ENCODE data around the gene TXNRD2.
"Not testable (repeated sequence)": the region's sequence is repeated elsewhere in the genome, so short reads cannot be mapped to it uniquely, and the experiment has no call there.

The TXNRD2 gene

GRCh38 chr22:19928207-19928606 is 13.4 kb downstream of the TXNRD2 start:
- no peak for DNase-seq (ENCODE audit: low read depth)
- TF ChIP-seq, protein P1, sequence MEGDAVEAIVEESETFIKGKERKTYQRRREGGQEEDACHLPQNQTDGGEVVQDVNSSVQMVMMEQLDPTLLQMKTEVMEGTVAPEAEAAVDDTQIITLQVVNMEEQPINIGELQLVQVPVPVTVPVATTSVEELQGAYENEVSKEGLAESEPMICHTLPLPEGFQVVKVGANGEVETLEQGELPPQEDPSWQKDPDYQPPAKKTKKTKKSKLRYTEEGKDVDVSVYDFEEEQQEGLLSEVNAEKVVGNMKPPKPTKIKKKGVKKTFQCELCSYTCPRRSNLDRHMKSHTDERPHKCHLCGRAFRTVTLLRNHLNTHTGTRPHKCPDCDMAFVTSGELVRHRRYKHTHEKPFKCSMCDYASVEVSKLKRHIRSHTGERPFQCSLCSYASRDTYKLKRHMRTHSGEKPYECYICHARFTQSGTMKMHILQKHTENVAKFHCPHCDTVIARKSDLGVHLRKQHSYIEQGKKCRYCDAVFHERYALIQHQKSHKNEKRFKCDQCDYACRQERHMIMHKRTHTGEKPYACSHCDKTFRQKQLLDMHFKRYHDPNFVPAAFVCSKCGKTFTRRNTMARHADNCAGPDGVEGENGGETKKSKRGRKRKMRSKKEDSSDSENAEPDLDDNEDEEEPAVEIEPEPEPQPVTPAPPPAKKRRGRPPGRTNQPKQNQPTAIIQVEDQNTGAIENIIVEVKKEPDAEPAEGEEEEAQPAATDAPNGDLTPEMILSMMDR (IDR thresholded peaks at IDR 0.05; ENCODE audit: low read depth, low read length, missing control alignments): no peak
- H3K4me3 ChIP-seq (ENCODE audit: low read depth, low read length): no peak overlapping the region
- in situ Hi-C loops (cut with HindIII; ENCODE audit: low sequenced_read_pairs): no loop called here

- no peak overlapping the region for H3K4me3 ChIP-seq (ENCODE audit: low read depth, low read length)
- in situ Hi-C loops (cut with HindIII; ENCODE audit: low sequenced_read_pairs): no loop called here
- TF ChIP-seq, protein P1 (IDR thresholded peaks at IDR 0.05; ENCODE audit: low read depth, low read length, missing control alignments): no peak
- no peak for DNase-seq (ENCODE audit: low read depth)
Measured at GRCh38 chr22:19927696-19928095, 13.9 kb downstream of the TXNRD2 start.

- in situ Hi-C loops (cut with HindIII; ENCODE audit: low sequenced_read_pairs); DNase-seq (ENCODE audit: low read depth); H3K4me3 ChIP-seq (ENCODE audit: low read depth, low read length): not testable (repeated sequence)
Measured at GRCh38 chr22:19926028-19926427, 15.6 kb downstream of the TXNRD2 start.

GRCh38 chr22:19923914-19924513 is 17.6 kb downstream of the TXNRD2 start:
- TF ChIP-seq, protein P1 (IDR thresholded peaks at IDR 0.05; ENCODE audit: low read depth, low read length, missing control alignments): no peak
- in situ Hi-C loops (cut with HindIII; ENCODE audit: low sequenced_read_pairs): no loop called here

GRCh38 chr22:19921544-19922081 is 20.0 kb downstream of the TXNRD2 start:
- H3K4me3 ChIP-seq (ENCODE audit: low read depth, low read length): no peak overlapping the region
- no peak for DNase-seq (ENCODE audit: low read depth)
- TF ChIP-seq, protein P1 (IDR thresholded peaks at IDR 0.05; ENCODE audit: low read depth, low read length, missing control alignments): no peak

More at GRCh38 chr22:19923914-19924513, 17.6 kb downstream of the TXNRD2 start:
- H3K4me3 ChIP-seq (ENCODE audit: low read depth, low read length): no peak overlapping the region
- no peak for DNase-seq (ENCODE audit: low read depth)

DNA sequence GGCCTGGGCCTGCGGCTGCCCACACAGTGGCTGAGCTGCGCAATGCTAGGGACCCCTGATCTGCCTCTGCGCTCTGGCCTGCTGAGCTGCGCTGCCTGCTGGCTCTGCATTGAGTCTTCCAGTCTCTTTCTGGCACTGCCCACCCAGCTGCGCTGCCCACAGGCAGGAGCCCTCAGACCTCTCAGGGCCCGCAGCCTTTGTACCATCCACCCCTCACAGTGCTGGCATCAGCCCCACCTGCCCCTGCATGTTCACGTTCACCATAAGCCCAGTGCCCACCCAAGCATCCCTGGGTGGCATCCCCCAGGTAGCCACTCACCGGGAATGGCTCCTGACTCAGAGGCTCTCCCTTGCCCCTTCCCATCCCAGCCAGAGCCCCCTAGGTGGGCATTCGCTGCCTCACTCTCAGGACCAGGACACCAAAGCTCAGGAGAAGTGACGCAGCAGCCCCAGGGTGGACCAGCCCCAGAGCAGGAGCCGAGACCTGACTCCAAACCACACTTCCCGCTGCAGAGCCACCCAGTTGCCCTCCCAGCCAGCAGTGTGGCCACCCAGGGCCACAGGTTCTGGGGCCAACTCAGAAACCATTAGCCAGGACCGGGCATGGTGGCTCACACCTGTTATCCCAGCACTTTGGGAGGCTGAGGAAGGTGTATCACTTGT is 21.8 kb downstream of the TXNRD2 start:
- in situ Hi-C loops (cut with HindIII; ENCODE audit: low sequenced_read_pairs): no loop called here
- DNase-seq (ENCODE audit: low read depth): no peak
- TF ChIP-seq, protein P1 (IDR thresholded peaks at IDR 0.05; ENCODE audit: low read depth, low read length, missing control alignments): no peak

More at GRCh38 chr22:19921544-19922081, 20.0 kb downstream of the TXNRD2 start:
- in situ Hi-C loops (cut with HindIII; ENCODE audit: low sequenced_read_pairs): no loop called here

More for the DNA sequence above, 21.8 kb downstream of the TXNRD2 start:
- H3K4me3 ChIP-seq (ENCODE audit: low read depth, low read length): no peak overlapping the region
